Heart left ventricle (tissue), 16 donors: ENCODE measurements around the gene FOXB1. TPM values are rescaled to one million over a fixed set of nuclear protein-coding genes. Genes with fewer than 3 reads are reported as not detected.

ENCODE experiments used
- ATAC-seq, 4 donors: fragments of 200-7000 bp; cut with Tn5 transposase; one replicate each; pipeline ENCODE4 v1.9.1; 2020 to 2022; ENCODE audit warnings: moderate library complexity in 4 of 4, mild to moderate bottlenecking in 3 of 4, moderate number of reproducible peaks in 1 of 4
- DNase-seq, 5 donors: peaks; one replicate each; pipeline ENCODE4 v3.0.0-alpha.2; 2020
- H3K27ac ChIP-seq, 12 donors: fragments of 200-600 bp; sonication (generic) in 4 of 12; one replicate each; pipeline versions ENCODE4 v1.5.0 to v1.8.0; 2016 to 2022; ENCODE audit warnings: mild to moderate bottlenecking in 2 of 12
- H3K27me3 ChIP-seq, 9 donors: fragments of 200-600 bp; sonication (generic) in 2 of 9; one replicate each; pipeline versions ENCODE4 v1.5.1 to v1.8.0; 2016 to 2022; ENCODE audit warnings: mild to moderate bottlenecking in 3 of 9
- H3K36me3 ChIP-seq, 9 donors: fragments of 200-600 bp; sonication (generic) in 2 of 9; one replicate each; pipeline versions ENCODE4 v1.5.0 to v1.8.0; 2018 to 2022; ENCODE audit warnings: mild to moderate bottlenecking in 2 of 9
- H3K4me1 ChIP-seq, 12 donors: fragments of 200-600 bp; sonication (generic) in 4 of 12; one replicate each; pipeline versions ENCODE4 v1.5.0 to v1.8.0; 2016 to 2022; ENCODE audit warnings: mild to moderate bottlenecking in 3 of 12
- H3K4me3 ChIP-seq, 12 donors: fragments of 200-600 bp; sonication (generic) in 4 of 12; one replicate each; pipeline versions ENCODE4 v1.5.0 to v1.8.0; 2017 to 2022; ENCODE audit warnings: mild to moderate bottlenecking in 9 of 12, moderate library complexity in 4 of 12
- H3K9me3 ChIP-seq, 12 donors: fragments of 200-600 bp; sonication (generic) in 4 of 12; one replicate each; pipeline versions ENCODE4 v1.5.0 to v1.8.0; 2016 to 2022; ENCODE audit warnings: mild to moderate bottlenecking in 1 of 12
- POLR2A ChIP-seq, 2 donors: fragments of 450-650 bp; IDR thresholded peaks; one replicate each; pipeline ENCODE4 v1.6.1; 2017; ENCODE audit warnings: antibody characterized with exemption in 2 of 2, mild to moderate bottlenecking in 2 of 2, moderate library complexity in 2 of 2
- WGBS, 4 donors: extraction: QIAGEN DNeasy Blood & Tissue Kit in 2 of 4; methylation state at CpG; one replicate each; pipeline versions ENCODE4 v1.1.5 to v1.1.7; 2013 to 2018; 5-methylcytosine and 5-hydroxymethylcytosine counted together
- intact Hi-C, 10 donors: fragments of 100-400 bp; cut with DNase I; formaldehyde crosslinking; loops; one replicate each; pipeline versions ENCODE4 v1.11.1 to v1.14.2; 2022
- polyA plus RNA-seq, 2 donors: library from polyadenylated mRNA; stranded (reverse); fragments of 200-250 nt; gene quantifications; one replicate each; pipeline ENCODE4 v1.2.3, GENCODE V29; 2013
- total RNA-seq, 9 donors: library from RNA; depleted of rRNA in 2 of 9; stranded (reverse); fragments of >200 nt in 2 of 9; fragmentation: NEBNext Ultra II Directional in 3 of 9; extraction: Animal tissue kit (Norgen Biotek cat#: 25700) in 3 of 9; gene quantifications; one replicate each; pipeline versions ENCODE4 v1.1.0 to v1.2.4, GENCODE V29; 2016 to 2023
- TF ChIP-seq, protein P1 (sequence below), 12 donors: fragments of 200-600 bp; sonication (generic) in 4 of 12; IDR thresholded peaks; one replicate each; pipeline versions ENCODE4 v1.5.0 to v1.8.0; 2018 to 2022; ENCODE audit warnings: antibody characterized with exemption in 12 of 12, mild to moderate bottlenecking in 5 of 12
- donor health status: ischemic (EF 13 %, LVEDD 7.1; RV severe dilation, severe dysfunction).
- donor health status: healthy with polysubstance abuse.
- donor health status: DM: no; HTN: yes; CAD: no.
- donor health status: DM: no; HTN: no; CAD: no.
- donor health status: ischemic (EF 25% LVEDD 6.9; RV normal size, moderate dysfunction).
- donor health status: ischemic (EF 25% LVEDD 5.7; RV mildly dilated, moderate dysfunction).
- donor health status: healthy.
- donor health status: DM: yes; HTN: yes; CAD: no.
- donor health status: ischemic (EF 35%, LVEDD 5.7; RV mildly dilated, moderate dysfunction).
- donor health status: nonischemic (EF 11% LVEDD 7.7; RV severe dilation, severe dysfunction).
- donor health status: DM: yes; HTN: yes; CAD: no.
- donor health status: PGD.
- donor health status: ischemic (EF 29% LVEDD 5.4; RV normal size, mild dysfunction).
- donor health status: nonischemic (EF 23%, LVEDD 6.1; RV moderate dilation, normal function).

The FOXB1 gene
- total and polyA plus RNA-seq, 11 donors = not detected

DNA sequence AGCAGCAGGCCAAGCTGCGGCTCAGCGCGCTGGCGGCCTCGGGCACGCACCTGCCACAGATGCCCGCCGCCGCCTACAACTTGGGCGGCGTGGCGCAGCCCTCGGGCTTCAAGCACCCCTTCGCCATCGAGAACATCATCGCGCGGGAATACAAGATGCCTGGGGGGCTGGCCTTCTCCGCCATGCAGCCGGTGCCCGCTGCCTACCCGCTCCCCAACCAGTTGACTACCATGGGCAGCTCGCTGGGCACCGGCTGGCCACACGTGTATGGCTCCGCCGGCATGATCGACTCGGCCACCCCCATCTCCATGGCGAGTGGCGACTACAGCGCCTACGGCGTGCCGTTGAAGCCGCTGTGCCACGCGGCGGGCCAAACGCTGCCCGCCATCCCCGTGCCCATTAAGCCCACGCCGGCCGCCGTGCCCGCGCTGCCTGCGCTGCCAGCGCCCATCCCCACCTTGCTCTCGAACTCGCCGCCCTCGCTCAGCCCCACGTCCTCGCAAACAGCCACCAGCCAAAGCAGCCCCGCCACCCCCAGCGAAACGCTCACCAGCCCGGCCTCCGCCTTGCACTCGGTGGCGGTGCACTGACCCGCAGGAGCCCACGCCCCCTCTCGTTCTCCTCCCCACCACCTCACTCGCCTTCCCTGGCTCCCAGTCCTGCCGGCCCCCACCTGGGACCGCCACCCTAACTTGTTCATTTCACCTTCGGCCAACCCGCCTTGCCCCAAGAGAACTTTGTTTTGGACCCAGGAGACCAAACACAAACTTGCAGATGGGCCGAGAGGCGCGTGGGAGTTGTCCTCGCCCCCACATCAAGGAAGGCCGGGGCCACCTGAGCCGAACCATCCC, 1.5 kb downstream of the FOXB1 start:
- peaks cover 64 to 100% (median 98%) of the 10 kb centered on the region in 9 donors for H3K27me3 ChIP-seq
- H3K4me3 ChIP-seq = peak overlapping the region; percentile 19 to 63 (median 49)
- H3K27ac ChIP-seq = no peak overlapping the region
- ATAC-seq (no peak), DNase-seq (no peak)
- intact Hi-C loops = no loop called here
- H3K4me1 ChIP-seq = peaks cover 0 to 35% (median 27%) of the 10 kb centered on the region in 12 donors
- no peaks in the 10 kb centered on the region for H3K36me3 ChIP-seq
- H3K9me3 ChIP-seq = no peaks in the 10 kb centered on the region
- TF ChIP-seq POLR2A (IDR thresholded peaks at IDR 0.05) = no peak
- TF ChIP-seq, protein P1, sequence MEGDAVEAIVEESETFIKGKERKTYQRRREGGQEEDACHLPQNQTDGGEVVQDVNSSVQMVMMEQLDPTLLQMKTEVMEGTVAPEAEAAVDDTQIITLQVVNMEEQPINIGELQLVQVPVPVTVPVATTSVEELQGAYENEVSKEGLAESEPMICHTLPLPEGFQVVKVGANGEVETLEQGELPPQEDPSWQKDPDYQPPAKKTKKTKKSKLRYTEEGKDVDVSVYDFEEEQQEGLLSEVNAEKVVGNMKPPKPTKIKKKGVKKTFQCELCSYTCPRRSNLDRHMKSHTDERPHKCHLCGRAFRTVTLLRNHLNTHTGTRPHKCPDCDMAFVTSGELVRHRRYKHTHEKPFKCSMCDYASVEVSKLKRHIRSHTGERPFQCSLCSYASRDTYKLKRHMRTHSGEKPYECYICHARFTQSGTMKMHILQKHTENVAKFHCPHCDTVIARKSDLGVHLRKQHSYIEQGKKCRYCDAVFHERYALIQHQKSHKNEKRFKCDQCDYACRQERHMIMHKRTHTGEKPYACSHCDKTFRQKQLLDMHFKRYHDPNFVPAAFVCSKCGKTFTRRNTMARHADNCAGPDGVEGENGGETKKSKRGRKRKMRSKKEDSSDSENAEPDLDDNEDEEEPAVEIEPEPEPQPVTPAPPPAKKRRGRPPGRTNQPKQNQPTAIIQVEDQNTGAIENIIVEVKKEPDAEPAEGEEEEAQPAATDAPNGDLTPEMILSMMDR (IDR thresholded peaks at IDR 0.05) = no peak
- WGBS, 4 donors = 1 to 3% (median 2%) methylated on average over 62 to 77 of the region's 77 CpGs

DNA sequence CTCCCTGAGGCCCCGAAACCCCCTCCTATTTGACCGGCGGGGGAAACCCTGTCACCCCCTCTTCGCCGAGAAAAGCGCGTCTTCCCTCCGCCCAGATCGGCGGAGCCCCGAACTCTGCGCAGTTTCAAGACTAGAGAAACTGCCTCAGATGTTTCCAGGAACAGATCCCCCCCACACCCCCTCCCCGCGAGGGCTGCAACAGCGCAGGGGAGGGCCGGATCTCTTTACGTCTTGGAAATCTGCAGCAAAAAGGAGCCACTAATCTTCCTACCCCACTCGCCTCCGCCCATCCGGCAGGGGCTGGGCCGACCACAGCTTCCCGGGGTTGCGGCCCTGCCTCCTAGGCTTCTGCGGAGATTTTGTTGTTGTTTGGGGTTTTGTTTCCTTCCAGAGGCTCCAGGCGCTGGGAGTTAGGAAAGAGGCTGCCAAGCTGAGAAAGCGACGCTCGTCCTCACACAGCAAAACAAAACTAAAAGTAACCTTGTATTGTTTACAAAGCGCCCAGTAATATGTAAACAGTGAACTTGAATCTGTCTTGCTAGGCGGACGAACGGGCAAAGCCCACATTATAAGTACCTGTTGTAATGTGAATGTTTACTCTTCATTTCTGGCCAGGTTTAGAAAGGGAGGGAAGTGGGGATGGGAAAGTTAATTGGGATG, 2.2 kb downstream of the FOXB1 start:
- TF ChIP-seq, protein P1 (IDR thresholded peaks at IDR 0.05) = no peak
- no peak for TF ChIP-seq POLR2A (IDR thresholded peaks at IDR 0.05)
- peaks cover 0 to 35% (median 27%) of the 10 kb centered on the region in 12 donors for H3K4me1 ChIP-seq
- DNase-seq = no peak
- ATAC-seq = peak in 3 of 4 donors; percentile 31 to 76 (median 39)
- WGBS, 4 donors = 2 to 5% (median 3%) methylated on average over 15 to 32 of the region's 32 CpGs
- no peak overlapping the region for H3K27ac ChIP-seq
- H3K36me3 ChIP-seq = no peaks in the 10 kb centered on the region
- H3K9me3 ChIP-seq = no peaks in the 10 kb centered on the region
- peaks cover 57 to 100% (median 97%) of the 10 kb centered on the region in 9 donors for H3K27me3 ChIP-seq
- intact Hi-C loops = no loop called here
- peak overlapping the region; percentile 19 to 63 (median 49) for H3K4me3 ChIP-seq

DNA sequence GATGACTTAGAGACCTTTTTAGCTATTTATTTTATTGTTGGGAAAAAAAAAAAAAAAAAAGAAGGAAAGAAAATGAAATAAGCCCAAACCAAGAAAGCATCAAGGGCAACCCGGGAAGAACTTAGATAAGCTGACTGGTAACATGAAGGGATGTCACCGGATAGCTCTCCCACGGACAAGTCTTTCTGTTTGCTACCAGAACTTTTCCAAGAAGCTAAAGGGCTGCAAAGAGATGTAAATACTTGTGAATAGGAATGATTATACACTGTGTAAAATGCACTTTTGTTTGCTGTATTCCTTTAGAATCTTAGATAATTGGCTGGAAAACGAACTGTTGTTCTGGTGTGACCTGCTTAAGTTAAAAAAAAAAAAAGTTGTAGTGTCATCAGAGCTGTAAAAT, 2.8 kb downstream of the FOXB1 start:
- intact Hi-C loops = no loop called here
- Histone ChIP-seq H3K9me3 (no peaks in the 10 kb centered on the region), H3K4me3 (peak overlapping the region in 8 of 12 donors; percentile 22 to 63 (median 52)), H3K27ac (no peak overlapping the region), H3K4me1 (peaks cover 0 to 35% (median 27%) of the 10 kb centered on the region in 12 donors), H3K27me3 (peaks cover 55 to 100% (median 95%) of the 10 kb centered on the region in 9 donors), H3K36me3 (no peaks in the 10 kb centered on the region)
- ATAC-seq (no peak), DNase-seq (no peak)
- TF ChIP-seq, protein P1 (IDR thresholded peaks at IDR 0.05) = no peak
- TF ChIP-seq POLR2A (IDR thresholded peaks at IDR 0.05) = no peak
- 10 to 18% (median 14%) methylated on average over 4 of the region's 4 CpGs for WGBS, 4 donors
